ENCODE results near the gene RNU6-9.

RNU6-9 gene

GRCh38 chr19:867301-867793 lies 25.9 kb upstream of the RNU6-9 start:
- Histone ChIP-seq H2AFZ (ENCODE audit: low read depth, low read length) (no peak overlapping the region), H3K27ac (ENCODE audit: low read length) (no peak overlapping the region), H3K79me2 (ENCODE audit: insufficient read depth, low read length) (no peaks in the 10 kb centered on the region), H3K4me1 (ENCODE audit: insufficient read depth, low read length) (peaks cover 3% of the 10 kb centered on the region), H3K27me3 (ENCODE audit: insufficient read depth, low read length, poor library complexity) (no peaks in the 10 kb centered on the region), H3K9me3 (ENCODE audit: insufficient read depth, low read length, severe bottlenecking) (no peaks in the 10 kb centered on the region), H3K9ac (ENCODE audit: low read depth, low read length) (no peak overlapping the region), H3K4me3 (ENCODE audit: low read depth in 1 of 2, low read length in 2 of 2) (no peak overlapping the region), H3K4me2 (ENCODE audit: insufficient read depth, low read length) (no peak overlapping the region), H3K36me3 (ENCODE audit: insufficient read depth, low read length) (peaks cover 43% of the 10 kb centered on the region), H4K20me1 (ENCODE audit: insufficient read depth, low read length) (peaks cover 9% of the 10 kb centered on the region; the same call in 1 of the 2 replicates)
- DNase-seq (no peak), ATAC-seq (ENCODE audit: insufficient read depth, low read depth) (no peak)
- no peak for TF ChIP-seq EZH2 (IDR thresholded peaks at IDR 0.05; ENCODE audit: borderline replicate concordance, low read depth, low read length, severe bottlenecking)
- TF ChIP-seq CTCF (IDR thresholded peaks at IDR 0.05; ENCODE audit: borderline replicate concordance, extremely low read depth, low read length, poor library complexity, severe bottlenecking) = no peak

- no peak overlapping the region for H2AFZ ChIP-seq (ENCODE audit: low read depth, low read length)
- DNase-seq (no peak), ATAC-seq (ENCODE audit: insufficient read depth, low read depth) (no peak)
- peaks cover 9% of the 10 kb centered on the region; the same call in 1 of the 2 replicates for H4K20me1 ChIP-seq (ENCODE audit: insufficient read depth, low read length)
- H3K4me3 ChIP-seq (ENCODE audit: low read depth in 1 of 2, low read length in 2 of 2) = no peak overlapping the region
- peaks cover 3% of the 10 kb centered on the region for H3K4me1 ChIP-seq (ENCODE audit: insufficient read depth, low read length)
- no peak overlapping the region for H3K4me2 ChIP-seq (ENCODE audit: insufficient read depth, low read length)
- TF ChIP-seq CTCF (IDR thresholded peaks at IDR 0.05; ENCODE audit: borderline replicate concordance, extremely low read depth, low read length, poor library complexity, severe bottlenecking) (no peak), EZH2 (IDR thresholded peaks at IDR 0.05; ENCODE audit: borderline replicate concordance, low read depth, low read length, severe bottlenecking) (no peak)
- no peaks in the 10 kb centered on the region for H3K27me3 ChIP-seq (ENCODE audit: insufficient read depth, low read length, poor library complexity)
- no peak overlapping the region for H3K27ac ChIP-seq (ENCODE audit: low read length)
- H3K9ac ChIP-seq (ENCODE audit: low read depth, low read length) = no peak overlapping the region
- no peaks in the 10 kb centered on the region for H3K79me2 ChIP-seq (ENCODE audit: insufficient read depth, low read length)
- H3K36me3 ChIP-seq (ENCODE audit: insufficient read depth, low read length) = peaks cover 43% of the 10 kb centered on the region
- H3K9me3 ChIP-seq (ENCODE audit: insufficient read depth, low read length, severe bottlenecking) = no peaks in the 10 kb centered on the region
Measured at GRCh38 chr19:867855-868457, 25.3 kb upstream of the RNU6-9 start.

GRCh38 chr19:868458-869244 lies 24.6 kb upstream of the RNU6-9 start:
- ATAC-seq (ENCODE audit: insufficient read depth, low read depth) = no peak

More at GRCh38 chr19:868458-869244, 24.6 kb upstream of the RNU6-9 start:
- Histone ChIP-seq H3K79me2 (ENCODE audit: insufficient read depth, low read length) (no peaks in the 10 kb centered on the region), H3K4me2 (ENCODE audit: insufficient read depth, low read length) (no peak overlapping the region), H4K20me1 (ENCODE audit: insufficient read depth, low read length) (peaks cover 9% of the 10 kb centered on the region; the same call in 1 of the 2 replicates), H3K4me3 (ENCODE audit: low read depth in 1 of 2, low read length in 2 of 2) (no peak overlapping the region), H3K9me3 (ENCODE audit: insufficient read depth, low read length, severe bottlenecking) (no peaks in the 10 kb centered on the region), H3K27me3 (ENCODE audit: insufficient read depth, low read length, poor library complexity) (no peaks in the 10 kb centered on the region), H3K27ac (ENCODE audit: low read length) (no peak overlapping the region), H3K4me1 (ENCODE audit: insufficient read depth, low read length) (peaks cover 3% of the 10 kb centered on the region), H3K9ac (ENCODE audit: low read depth, low read length) (no peak overlapping the region), H2AFZ (ENCODE audit: low read depth, low read length) (no peak overlapping the region), H3K36me3 (ENCODE audit: insufficient read depth, low read length) (peaks cover 48% of the 10 kb centered on the region)
- TF ChIP-seq EZH2 (IDR thresholded peaks at IDR 0.05; ENCODE audit: borderline replicate concordance, low read depth, low read length, severe bottlenecking) (no peak), CTCF (IDR thresholded peaks at IDR 0.05; ENCODE audit: borderline replicate concordance, extremely low read depth, low read length, poor library complexity, severe bottlenecking) (no peak)
- peak; percentile 14 for DNase-seq

All from DND-41 (cell line).